HepG2 (cell line): ENCODE results near the gene MYO7B. TPM values are rescaled to one million over a fixed set of nuclear protein-coding genes. Genes with fewer than 3 reads are reported as not detected.

Experiments used
- ATAC-seq: fragments of 200-7000 bp; cut with Tn5 transposase; 3 replicates; pipeline ENCODE4 v1.9.1; 2020; ENCODE audit warnings: mild to moderate bottlenecking, moderate library complexity
- BruUV-seq: library from RNA; stranded (reverse); fragments of 400-500 nt; replicated peaks from 2 replicates; lab custom pipeline; 2021; lab: Mats Ljungman, UMichigan
- CTCF ChIA-PET: fragments of 300-600 bp; formaldehyde crosslinking; extraction: SDS; loops from one replicate; lab custom pipeline; 2021; ENCODE audit warnings: low total read pairs, inconsistent platforms, low intra/inter-chr PET ratio; lab: Yijun Ruan, JAX
- POLR2A ChIA-PET: fragments of 350-600 bp; sonication (Branson Sonifier 250); formaldehyde crosslinking; loops from one replicate; lab custom pipeline; 2020; ENCODE audit warnings: antibody characterized with exemption, inconsistent platforms; lab: Yijun Ruan, JAX
- DNase-seq: peaks from one replicate; pipeline ENCODE4 v3.0.0-alpha.2; 2015; ENCODE audit warnings: low spot score
- FAIRE-seq: peaks from 3 replicates; lab custom pipeline; 2011; peaks lifted over from hg19 to GRCh38; lab: Jason Lieb, UNC
- H2AFZ ChIP-seq: one replicate; pipeline ENCODE4 v1.6.1; 2011; ENCODE audit warnings: low read length, inconsistent platforms
- H3K27ac ChIP-seq: fragments of 300-600 bp; 3 replicates; pipeline ENCODE4 v1.8.0; 2011; ENCODE audit warnings: mixed run types, mild to moderate bottlenecking, mixed read lengths, low read length, inconsistent platforms; ENCODE audit not compliant: insufficient read depth; ENCODE audit errors: extremely low read length
- H3K27me3 ChIP-seq, 2 experiments: fragments of 200-600 bp in 1 of 2; 2 replicates in 1 of 2; 3 replicates in 1 of 2; pipeline versions ENCODE4 v1.6.0 to v1.8.0; 2011; ENCODE audit warnings: low read length in 2 of 2, mild to moderate bottlenecking in 2 of 2, moderate library complexity in 2 of 2, inconsistent platforms in 1 of 2; ENCODE audit not compliant: insufficient read depth in 2 of 2, control insufficient read depth in 1 of 2
- H3K36me3 ChIP-seq, 2 experiments: fragments of 200-600 bp in 1 of 2; replicated peaks in 1 of 2; 2 replicates in 1 of 2; 3 replicates in 1 of 2; pipeline versions ENCODE4 v1.5.1 to v1.8.0; 2011; ENCODE audit warnings: low read length in 2 of 2, inconsistent platforms in 1 of 2; ENCODE audit not compliant: insufficient read depth in 2 of 2, control insufficient read depth in 1 of 2
- H3K4me1 ChIP-seq: 2 replicates; pipeline ENCODE4 v1.5.1; 2012; ENCODE audit warnings: low read length, inconsistent platforms; ENCODE audit not compliant: insufficient read depth
- H3K4me2 ChIP-seq: 2 replicates; pipeline ENCODE4 v1.6.0; 2011; ENCODE audit warnings: low read depth, low read length, inconsistent platforms
- H3K4me3 ChIP-seq, 3 experiments: fragments of 200-600 bp in 1 of 3; sonication (generic), shearing (Covaris generic) in 1 of 3; replicated peaks in 1 of 3; 2 replicates each; pipeline ENCODE4 v1.5.1; 2011 to 2016; ENCODE audit warnings: low read length in 3 of 3, inconsistent platforms in 2 of 3, low read depth in 2 of 3, mild to moderate bottlenecking in 2 of 3, control low read depth in 1 of 3, mixed read lengths in 1 of 3; ENCODE audit not compliant: insufficient read depth in 1 of 3
- H3K79me2 ChIP-seq: one replicate; pipeline ENCODE4 v1.6.1; 2011; ENCODE audit warnings: low read length, inconsistent platforms; ENCODE audit not compliant: insufficient read depth
- H3K9ac ChIP-seq: 2 replicates; pipeline ENCODE4 v1.6.0; 2011; ENCODE audit warnings: mild to moderate bottlenecking, low read depth, low read length, inconsistent platforms; ENCODE audit not compliant: insufficient read depth
- H3K9me3 ChIP-seq: 2 replicates; pipeline ENCODE4 v1.5.1; 2012; ENCODE audit warnings: mild to moderate bottlenecking, low read length
- H4K20me1 ChIP-seq: 2 replicates; pipeline ENCODE4 v1.6.0; 2011; ENCODE audit warnings: inconsistent platforms, mild to moderate bottlenecking, low read length, moderate library complexity; ENCODE audit not compliant: insufficient read depth
- ARID5B ChIP-seq: IDR thresholded peaks from 2 replicates; pipeline ENCODE4 v1.4.0; 2020; ENCODE audit warnings: mild to moderate bottlenecking, missing genetic modification reagents
- ARNT ChIP-seq: fragments of 450-650 bp; IDR thresholded peaks from 2 replicates; pipeline ENCODE4 v1.6.1; 2017
- DR1 ChIP-seq: sonication (generic); formaldehyde crosslinking; IDR thresholded peaks from 2 replicates; pipeline ENCODE4 v1.8.0; 2021; ENCODE audit warnings: mild to moderate bottlenecking, missing genetic modification reagents, inconsistent platforms
- DZIP1 ChIP-seq: sonication (generic); formaldehyde crosslinking; IDR thresholded peaks from 2 replicates; pipeline ENCODE4 v1.5.0; 2020; ENCODE audit warnings: mild to moderate bottlenecking, missing genetic modification reagents
- HMG20A ChIP-seq: IDR thresholded peaks from 2 replicates; pipeline ENCODE4 v1.6.1; 2016; ENCODE audit warnings: borderline replicate concordance
- ISL2 ChIP-seq: sonication (generic); formaldehyde crosslinking; IDR thresholded peaks from 2 replicates; pipeline ENCODE4 v1.5.0; 2020; ENCODE audit warnings: missing genetic modification reagents
- KLF16 ChIP-seq, 2 experiments: sonication (generic) in 1 of 2; formaldehyde crosslinking in 1 of 2; IDR thresholded peaks; 2 replicates each; pipeline versions ENCODE4 v1.6.1 to v1.8.0; 2016 to 2023; ENCODE audit warnings: missing genetic modification reagents in 2 of 2, missing compliant biosample characterization in 1 of 2
- PBX2 ChIP-seq: IDR thresholded peaks from 2 replicates; pipeline ENCODE4 v1.6.1; 2016; ENCODE audit warnings: control low read depth
- RARA ChIP-seq: IDR thresholded peaks from 2 replicates; pipeline ENCODE4 v1.6.1; 2016; ENCODE audit warnings: missing genetic modification reagents, missing compliant biosample characterization
- SRSF4 ChIP-seq: fragments of 200-400 bp; formaldehyde crosslinking; IDR thresholded peaks from one replicate; pipeline ENCODE4 v1.6.1; 2018; ENCODE audit warnings: mild to moderate bottlenecking, low read depth, low read length, moderate library complexity; ENCODE audit not compliant: poor library complexity, severe bottlenecking
- ZFAT ChIP-seq: sonication (generic); formaldehyde crosslinking; conservative IDR thresholded peaks from 2 replicates; pipeline ENCODE4 v1.8.1; 2023; ENCODE audit warnings: missing genetic modification reagents, inconsistent platforms
- ZNF282 ChIP-seq: fragments of 450-650 bp; IDR thresholded peaks from 2 replicates; pipeline ENCODE4 v1.6.1; 2018; ENCODE audit not compliant: partially characterized antibody
- ZNF639 ChIP-seq: conservative IDR thresholded peaks from 2 replicates; pipeline ENCODE4 v1.6.1; 2018; ENCODE audit warnings: missing genetic modification reagents
- ZNF709 ChIP-seq: sonication (generic); formaldehyde crosslinking; IDR thresholded peaks from 2 replicates; pipeline ENCODE4 v1.5.0; 2020; ENCODE audit warnings: mild to moderate bottlenecking, missing genetic modification reagents
- WGBS: methylation state at CpG from one replicate; pipeline ENCODE4 v1.1.6; 2017; ENCODE audit warnings: low lambda C conversion rate; 5-methylcytosine and 5-hydroxymethylcytosine counted together
- in situ Hi-C: cut with HindIII; loops from 2 replicates; pipeline ENCODE4 v1.10.0; 2017; ENCODE audit warnings: low pct_unique_long_range_greater_than_20kb; ENCODE audit not compliant: extremely low pct_ligation_motif_present
- intact Hi-C: fragments of 100-400 bp; cut with micrococcal nuclease; formaldehyde crosslinking; loops from one replicate; pipeline ENCODE4 v1.10.0; 2022; ENCODE audit not compliant: unreplicated experiment
- polyA plus RNA-seq, 8 experiments: library from polyadenylated mRNA; depleted of rRNA in 3 of 8; stranded (reverse) in 7 of 8; unstranded in 1 of 8; fragments of >200 nt; fragmentation: Illumina TruSeq in 4 of 8; extraction: Trizol in 4 of 8; gene quantifications; 2 replicates each; pipeline versions ENCODE4 v1.2.1 to v1.2.3, GENCODE V29; 2011 to 2016; ENCODE audit warnings: low read depth in 4 of 8, missing spikeins in 1 of 8, mixed read lengths in 1 of 8; ENCODE audit not compliant: insufficient read depth in 1 of 8
- total RNA-seq, 5 experiments: library from RNA; depleted of rRNA; stranded (reverse); fragments of >200 nt; fragmentation: Illumina TruSeq; extraction: Trizol; gene quantifications; 2 replicates each; pipeline ENCODE4 v1.2.3, GENCODE V29; 2016; ENCODE audit warnings: low read depth in 1 of 5

MYO7B gene
- total and polyA plus RNA-seq, 2 of the 13 experiments (the other 11 are each of a cell fraction or from before 2014, with no cell fraction given) = not detected

GRCh38 chr2:127678991-127679390 lies 143.5 kb downstream of the MYO7B start:
- ATAC-seq (no peak), FAIRE-seq (no peak), DNase-seq (no peak)
- H2AFZ ChIP-seq = no peak overlapping the region
- ChIA-PET CTCF (no interaction called here), POLR2A (no interaction called here)
- H3K4me1 ChIP-seq = peaks cover 27% of the 10 kb centered on the region
- peaks cover 19 to 83% of the 10 kb centered on the region in 2 experiments for H3K27me3 ChIP-seq
- no peaks in the 10 kb centered on the region for H3K36me3 ChIP-seq
- no peaks in the 10 kb centered on the region for H3K9me3 ChIP-seq
- no peak overlapping the region for H3K4me3 ChIP-seq
- no peaks in the 10 kb centered on the region; the same call in 1 of the 2 replicates for H4K20me1 ChIP-seq
- 60% methylated on average over 6 of the region's 6 CpGs for WGBS
- no TSS peak for BruUV-seq
- intact Hi-C loops (no loop called here), in situ Hi-C loops (no loop called here)
- H3K9ac ChIP-seq = no peak overlapping the region
- TF ChIP-seq ARNT = no peak
- no peak for TF ChIP-seq SRSF4
- no peak for TF ChIP-seq DR1 (CRISPR knock-in tag)
- TF ChIP-seq ZNF282 = no peak
- TF ChIP-seq ZNF709 (CRISPR knock-in tag) = no peak
- no peak for TF ChIP-seq ZFAT (CRISPR knock-in tag)
- TF ChIP-seq RARA = no peak
- TF ChIP-seq KLF16 (CRISPR knock-in tag; IDR thresholded peaks at IDR 0.05) = no peak
- no peak for TF ChIP-seq ISL2 (CRISPR knock-in tag)
- no peak for TF ChIP-seq ZNF639 (CRISPR knock-in tag)
- no peak for TF ChIP-seq PBX2 (CRISPR knock-in tag)
- no peak for TF ChIP-seq ARID5B
- TF ChIP-seq HMG20A (CRISPR knock-in tag) = no peak
- TF ChIP-seq DZIP1 = no peak
- no peak overlapping the region for H3K4me2 ChIP-seq
- no peak overlapping the region for H3K27ac ChIP-seq
- no peaks in the 10 kb centered on the region for H3K79me2 ChIP-seq
